EL (cell line): Measurements from ENCODE around the gene EDEM3.
"Not testable (repeated sequence)": the region's sequence is repeated elsewhere in the genome, so short reads cannot be mapped to it uniquely, and the experiment has no call there.

Experiments used
- DNase-seq: peaks from one replicate; pipeline ENCODE4 v3.0.0-alpha.2; 2016

EDEM3 gene

DNA sequence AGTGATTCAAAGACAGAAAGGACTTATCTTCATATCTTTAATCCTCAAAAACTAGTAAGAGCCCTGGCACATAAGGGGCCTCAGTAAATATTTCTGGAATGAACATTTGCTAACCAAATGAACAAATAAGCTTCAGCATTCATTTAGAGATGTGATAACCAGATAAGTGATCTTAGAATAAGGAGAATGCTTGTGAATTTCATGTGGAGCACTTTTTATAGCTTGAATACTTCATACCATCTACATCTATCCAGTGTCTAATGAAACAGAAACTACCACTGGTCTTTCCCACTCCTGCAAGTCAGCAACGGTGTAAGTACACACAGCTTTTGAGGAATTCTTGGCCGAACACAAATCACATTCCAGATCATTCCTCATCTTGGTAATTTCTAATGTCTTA is 38.5 kb downstream of the EDEM3 start:
- DNase-seq = peak; percentile 59

DNA sequence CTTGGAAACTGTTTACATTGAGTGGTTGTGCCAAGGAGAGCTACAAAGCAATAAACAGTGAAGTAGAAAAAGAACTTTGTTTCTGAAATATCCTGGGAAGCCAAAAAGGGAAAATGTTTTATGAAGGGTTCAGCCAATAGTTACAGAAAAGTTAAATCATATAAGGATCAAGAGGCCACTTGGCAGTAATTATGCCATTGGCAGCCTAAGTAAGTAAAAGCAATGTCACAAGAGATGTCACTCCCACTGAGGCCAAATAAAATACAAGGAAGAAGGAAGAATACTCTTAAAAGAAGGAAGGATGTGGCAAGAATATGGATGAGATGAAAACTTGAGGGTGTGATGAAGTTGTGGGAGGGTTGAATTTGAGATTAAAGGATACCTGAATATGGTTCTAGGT is 45.2 kb downstream of the EDEM3 start:
- no peak for DNase-seq

DNA sequence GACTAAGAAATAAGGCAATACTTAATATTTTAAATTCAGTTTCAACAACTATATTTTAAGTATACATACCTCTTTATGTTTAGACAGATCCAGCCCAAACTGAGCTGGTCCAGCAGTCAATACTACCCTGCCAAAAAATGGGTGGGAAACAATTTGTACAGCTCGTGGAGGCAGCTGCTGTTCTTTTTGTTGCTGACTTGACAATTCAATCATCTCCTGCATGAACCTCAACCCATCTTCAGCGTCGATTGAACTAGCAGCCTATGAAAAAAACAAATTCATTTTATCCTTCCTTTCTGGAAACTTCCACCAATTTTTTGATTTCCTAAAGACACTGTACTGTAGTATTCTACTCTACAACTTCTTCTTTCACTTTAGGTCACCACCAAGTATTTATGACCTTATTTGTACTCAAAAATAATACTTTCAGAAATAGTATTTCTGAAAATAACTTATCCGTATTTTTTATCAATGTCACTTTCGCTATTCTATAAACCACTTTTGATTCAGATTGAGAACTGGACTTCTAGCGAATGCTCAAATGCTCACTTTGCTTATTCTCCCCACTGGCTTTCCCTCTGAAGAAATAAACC is 46.5 kb downstream of the EDEM3 start:
- no peak for DNase-seq

DNA sequence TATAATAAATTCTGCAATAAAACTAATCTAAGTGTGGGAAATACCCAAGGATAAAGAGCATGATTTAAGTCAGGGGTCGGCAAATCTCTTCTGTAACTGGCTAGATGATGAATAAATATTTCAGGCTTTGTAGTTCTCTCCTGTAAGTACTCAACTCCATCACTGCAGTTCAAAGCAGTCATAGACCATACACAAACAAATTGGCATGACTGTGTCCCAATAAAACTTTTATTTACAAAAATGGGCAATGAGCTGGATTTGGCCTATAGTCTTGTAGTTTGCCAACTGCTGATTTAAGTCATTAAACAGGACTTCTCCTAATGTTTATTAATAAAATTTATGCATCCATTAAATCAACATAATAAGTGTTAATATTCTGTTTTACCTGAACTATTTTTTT is 49.4 kb downstream of the EDEM3 start:
- no peak for DNase-seq

DNA sequence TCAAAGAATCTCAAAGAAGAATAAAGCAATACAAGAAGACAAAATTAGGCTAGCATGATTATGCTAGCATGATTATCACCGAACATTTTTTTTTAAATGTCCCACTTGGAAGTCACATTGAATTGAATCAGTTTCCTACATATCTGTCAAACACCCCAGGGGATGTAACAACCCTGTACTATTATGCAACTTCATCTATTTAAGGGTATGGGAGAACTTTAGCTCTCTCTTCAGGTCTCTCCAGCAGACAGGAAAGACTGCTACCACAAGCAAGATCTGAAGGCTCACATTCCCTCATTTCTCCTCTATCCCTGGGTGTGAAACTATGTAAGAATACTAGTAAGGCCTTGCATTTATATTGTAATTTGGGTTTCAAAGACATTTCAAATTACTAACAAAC is 52.8 kb downstream of the EDEM3 start:
- no peak for DNase-seq

DNA sequence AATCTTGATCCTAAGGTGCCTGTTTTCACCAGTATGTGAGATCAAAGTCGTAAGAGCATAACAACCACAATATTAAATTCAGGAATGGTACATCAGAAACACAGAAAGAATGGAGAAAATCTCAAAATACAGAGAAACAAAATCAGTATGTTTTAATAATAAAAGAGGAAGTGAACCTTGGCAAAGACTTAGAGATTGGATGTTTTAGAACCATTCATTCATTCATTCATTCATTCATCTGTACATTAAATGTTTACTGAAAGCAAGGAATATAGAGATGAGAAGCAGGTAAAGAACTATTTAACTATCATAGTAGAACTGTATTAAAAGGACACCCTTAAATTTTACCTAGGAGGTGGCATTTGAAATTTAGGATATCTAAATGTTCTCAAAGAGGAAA is 55.7 kb downstream of the EDEM3 start:
- DNase-seq = no peak

DNA sequence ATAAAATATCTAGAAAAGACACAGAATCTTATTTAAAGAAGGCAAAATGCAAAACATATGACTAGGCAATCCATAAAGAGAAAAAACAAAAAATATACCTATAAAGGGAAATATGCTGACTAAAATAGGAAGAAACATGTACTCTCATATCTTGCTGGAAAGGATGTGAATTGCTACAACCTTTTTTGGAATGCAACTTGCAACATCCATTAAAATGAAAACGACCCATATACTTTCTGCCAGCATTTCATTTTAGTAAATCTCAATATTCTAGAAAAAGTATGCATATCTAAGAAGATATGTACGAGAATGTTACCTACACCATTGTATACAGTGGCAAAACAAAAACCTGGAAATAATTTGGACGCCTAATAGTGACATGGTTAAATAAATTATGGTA is 56.6 kb downstream of the EDEM3 start:
- DNase-seq = no peak

DNA sequence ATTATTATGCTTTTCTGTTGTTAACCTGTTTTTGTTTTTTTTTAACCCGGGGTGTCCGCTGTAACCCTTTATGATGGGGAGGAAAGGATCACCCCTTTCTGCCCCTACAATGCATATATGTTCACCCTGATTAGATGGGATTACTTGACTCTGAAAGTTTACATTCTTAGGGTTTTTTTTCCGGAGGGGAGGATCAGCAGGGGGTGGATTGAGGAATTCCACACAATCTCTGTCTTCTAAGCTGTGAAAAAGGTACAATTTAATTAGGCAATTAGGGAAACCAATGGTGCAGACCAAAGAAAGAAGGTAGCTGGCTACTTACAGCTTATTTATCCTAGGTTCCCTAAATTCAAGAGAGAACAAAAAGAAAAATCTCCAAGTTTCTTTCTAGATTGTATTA is 58.3 kb downstream of the EDEM3 start:
- no peak for DNase-seq

DNA sequence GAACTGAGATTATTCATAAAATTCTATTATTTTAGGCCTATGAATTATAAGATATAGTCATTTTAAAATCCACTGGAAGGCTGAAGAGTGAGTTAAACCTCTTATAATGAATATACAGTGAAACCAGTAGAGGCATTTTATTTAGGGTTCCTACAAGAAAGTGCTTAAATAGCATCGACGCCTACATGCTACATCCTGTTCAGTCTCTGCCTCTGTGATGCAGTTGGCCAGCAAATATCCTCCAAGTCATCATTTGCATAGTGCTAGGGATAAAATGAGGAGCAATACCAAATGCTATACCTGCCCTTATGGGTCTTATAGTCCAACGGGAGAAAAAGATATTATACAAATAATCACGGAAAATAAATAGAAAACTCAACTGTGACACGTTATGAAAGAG is 59.6 kb downstream of the EDEM3 start:
- no peak for DNase-seq

DNA sequence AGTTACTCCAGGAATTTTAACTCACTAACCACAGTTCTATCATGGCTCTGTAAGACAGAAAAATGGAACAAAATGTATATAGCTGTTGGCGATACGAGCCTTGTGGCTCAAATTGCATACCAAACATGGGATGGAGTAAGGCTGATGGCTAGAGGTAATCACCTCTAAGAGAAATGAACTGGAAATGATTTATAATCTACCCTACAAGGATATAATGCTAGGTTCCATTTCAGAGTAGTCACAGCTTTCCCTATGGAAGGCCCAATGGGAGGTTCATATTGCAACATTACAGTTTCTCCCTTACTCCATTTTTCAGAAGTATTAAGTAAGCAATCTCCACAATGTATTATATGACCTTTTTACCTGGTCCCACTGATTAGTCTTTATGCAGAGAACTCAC is 61.6 kb downstream of the EDEM3 start:
- no peak for DNase-seq

DNA sequence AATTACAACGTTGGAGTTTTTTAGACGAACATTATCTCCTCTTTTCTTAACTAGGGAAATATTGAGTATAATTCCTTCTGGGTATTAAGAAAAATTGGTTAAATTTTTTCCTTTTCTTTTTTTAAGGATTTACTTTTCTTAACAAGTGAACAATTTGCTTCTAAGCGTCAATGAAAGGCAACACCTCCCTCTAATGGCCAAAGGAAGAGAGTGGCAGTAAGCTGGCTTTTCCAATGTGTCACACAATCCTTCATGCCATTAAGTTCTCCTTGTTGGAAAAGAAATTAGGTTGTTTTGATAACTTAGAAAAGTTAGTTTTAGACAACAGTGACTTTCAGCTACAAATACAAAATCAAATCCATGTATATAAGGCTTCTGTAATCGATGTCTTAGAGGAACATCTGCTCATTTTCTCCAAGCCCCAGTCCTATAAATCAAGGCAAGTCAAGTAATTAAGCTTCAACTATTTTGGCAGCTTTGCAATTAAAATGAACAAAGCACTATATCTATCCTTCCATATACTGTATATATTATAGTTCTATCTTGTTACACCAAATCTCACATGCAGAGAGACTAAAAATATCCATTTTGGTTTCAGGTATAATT is 62.8 kb downstream of the EDEM3 start:
- DNase-seq = peak; percentile 59

DNA sequence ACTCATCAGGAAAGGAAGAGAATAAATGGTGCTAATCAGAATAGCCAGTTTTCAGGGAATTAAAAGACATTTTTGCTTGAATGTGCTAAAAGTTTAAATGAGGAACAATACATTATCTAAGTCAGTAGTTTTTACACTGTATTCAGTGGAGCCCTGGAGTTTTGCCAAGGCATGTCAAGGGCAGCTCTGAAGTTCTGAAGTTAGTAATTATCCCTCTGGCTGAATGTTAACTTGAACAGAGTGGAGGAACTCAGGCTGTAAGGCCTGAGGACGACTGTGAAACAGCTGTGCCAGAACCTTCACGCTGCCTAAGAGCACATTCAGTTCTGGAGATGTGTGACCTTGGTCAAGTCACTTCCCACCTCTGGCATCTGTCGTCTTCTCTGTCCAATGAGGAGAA is 68.1 kb downstream of the EDEM3 start:
- DNase-seq = peak; percentile 10

DNA sequence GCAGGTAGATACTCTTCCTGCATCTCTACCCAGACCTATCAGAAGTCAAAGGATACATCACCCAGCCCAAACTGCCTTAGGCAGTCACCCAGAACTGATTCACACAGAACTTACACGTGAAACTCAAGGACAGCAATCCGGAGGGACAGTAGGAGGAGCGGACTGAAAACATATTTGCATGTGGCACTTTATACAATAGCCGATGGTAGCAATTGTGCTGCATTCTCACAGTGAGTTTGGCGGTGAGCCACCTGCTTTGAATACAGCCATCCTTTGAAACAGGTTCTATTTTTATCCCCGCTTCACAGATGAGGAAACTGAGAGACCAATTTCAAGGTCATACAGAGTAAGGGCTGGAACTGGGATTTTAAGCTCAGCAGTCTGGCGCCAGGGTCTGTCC is 69.5 kb downstream of the EDEM3 start:
- DNase-seq = no peak

DNA sequence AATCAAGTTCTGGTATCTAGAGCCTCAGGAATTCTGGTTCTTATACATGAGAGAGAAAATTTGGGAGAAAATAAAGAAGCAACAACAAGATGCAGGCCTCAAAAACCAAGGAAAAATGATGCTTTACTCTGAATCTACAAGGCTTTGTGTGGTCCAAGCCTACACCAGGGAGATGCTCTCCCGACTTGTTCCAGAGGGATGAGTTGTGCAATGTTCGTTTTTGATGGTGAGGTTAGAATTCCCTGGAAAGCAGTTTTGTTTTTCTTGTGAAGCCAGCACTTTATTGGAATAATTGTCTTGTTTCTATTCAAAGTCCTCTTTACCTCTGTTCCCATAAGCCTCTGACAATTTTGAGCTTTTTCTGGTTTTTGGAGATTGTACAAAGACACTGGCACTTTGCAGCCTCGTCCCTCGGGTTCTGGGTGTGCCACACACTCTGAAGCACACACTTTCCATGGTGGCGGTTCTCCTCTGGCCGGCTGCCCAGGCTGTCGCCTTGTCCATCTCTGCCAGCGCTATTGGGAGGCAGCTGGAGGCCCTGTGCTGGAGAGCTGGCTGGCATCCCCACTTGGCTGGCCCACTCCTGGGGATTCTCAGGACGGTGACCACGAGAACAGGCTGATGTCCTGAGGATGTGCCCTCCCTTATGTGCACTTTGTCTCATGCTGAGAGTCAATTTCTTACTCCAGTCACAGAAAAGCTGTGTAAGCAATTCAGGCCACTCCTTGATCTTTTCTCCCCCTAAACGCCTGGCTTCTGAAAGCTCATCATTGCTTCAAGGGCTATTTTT is 70.2 kb downstream of the EDEM3 start:
- no peak for DNase-seq

DNA sequence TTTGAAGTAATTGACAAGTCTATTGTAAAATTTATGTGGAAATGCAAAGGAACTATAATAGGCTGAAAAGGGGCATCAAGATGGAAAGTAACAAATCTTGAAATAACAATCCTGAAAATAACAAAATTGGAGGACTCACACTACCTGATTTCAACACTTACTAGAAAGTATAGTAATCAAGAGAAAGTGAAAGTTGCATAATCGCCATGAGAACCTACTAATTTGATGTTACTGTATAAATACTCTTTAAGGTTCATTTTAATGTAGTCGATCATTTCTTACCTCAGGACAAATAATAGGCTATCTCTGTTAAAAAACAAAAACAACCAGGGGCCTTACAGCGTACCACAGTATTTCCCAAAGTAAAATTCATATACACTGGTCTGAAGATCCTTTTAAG is 71.7 kb downstream of the EDEM3 start:
- DNase-seq = no peak

DNA sequence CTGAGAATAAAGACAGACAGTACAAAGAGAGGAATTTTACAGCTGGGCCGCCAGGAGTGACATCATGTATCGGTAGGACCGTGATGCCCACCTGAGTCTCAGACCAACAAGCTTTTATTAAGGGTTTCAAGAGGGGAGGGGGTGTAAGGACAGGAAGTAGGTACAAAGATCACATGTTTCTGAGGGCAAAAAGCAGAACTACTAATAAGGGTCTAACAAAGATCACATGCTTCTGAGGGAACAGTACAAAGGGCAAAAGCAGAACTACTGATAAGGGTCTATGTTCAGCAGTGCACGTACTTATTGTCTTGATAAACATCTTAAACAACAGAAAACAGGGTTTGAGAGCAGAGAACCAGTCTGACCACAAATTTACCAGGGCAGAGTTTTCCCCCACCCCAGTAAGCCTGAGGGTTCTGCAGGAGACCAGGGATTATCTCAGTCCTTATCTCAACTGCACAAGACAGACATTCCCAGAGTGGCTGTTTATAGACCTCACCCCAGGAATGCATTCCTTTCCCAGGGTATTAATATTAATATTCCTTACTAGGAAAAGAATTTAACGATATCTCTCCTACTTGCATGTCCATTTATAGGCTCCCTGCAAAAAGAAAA is 73.9 kb downstream of the EDEM3 start:
- not testable (repeated sequence) for DNase-seq

DNA sequence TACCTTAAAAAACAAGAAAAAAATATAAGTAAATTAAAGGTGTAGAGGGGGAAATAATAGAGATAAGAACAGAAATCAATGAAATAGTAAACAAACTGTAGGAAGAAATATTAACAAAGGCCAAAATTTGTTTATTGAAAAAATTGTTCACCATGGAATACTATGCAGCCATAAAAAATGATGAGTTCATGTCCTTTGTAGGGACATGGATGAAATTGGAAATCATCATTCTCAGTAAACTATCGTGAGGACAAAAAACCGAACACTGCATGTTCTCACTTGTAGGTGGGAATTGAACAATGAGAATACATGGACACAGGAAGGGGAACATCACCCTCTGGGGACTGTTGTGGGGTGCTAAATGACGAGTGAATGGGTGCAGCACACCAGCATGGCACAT is 75.2 kb downstream of the EDEM3 start:
- not testable (repeated sequence) for DNase-seq

DNA sequence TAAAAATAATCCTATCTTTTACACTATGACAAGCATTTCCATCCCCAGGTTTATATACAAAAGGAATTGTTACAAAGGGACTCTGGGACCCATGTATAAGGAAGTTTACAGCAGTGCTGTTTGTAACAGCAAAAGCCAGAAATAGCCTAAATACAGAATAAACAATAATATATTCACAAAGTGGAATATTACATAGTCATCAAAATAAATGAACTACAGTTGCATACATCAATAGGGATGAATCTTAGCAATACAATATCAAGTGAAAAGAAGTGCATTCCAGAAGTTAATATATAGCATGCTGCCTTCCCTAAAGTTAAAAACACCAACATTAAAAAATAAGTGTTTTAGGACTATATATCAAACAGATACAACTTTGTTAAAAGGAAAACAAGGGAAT is 77.3 kb downstream of the EDEM3 start:
- no peak for DNase-seq

DNA sequence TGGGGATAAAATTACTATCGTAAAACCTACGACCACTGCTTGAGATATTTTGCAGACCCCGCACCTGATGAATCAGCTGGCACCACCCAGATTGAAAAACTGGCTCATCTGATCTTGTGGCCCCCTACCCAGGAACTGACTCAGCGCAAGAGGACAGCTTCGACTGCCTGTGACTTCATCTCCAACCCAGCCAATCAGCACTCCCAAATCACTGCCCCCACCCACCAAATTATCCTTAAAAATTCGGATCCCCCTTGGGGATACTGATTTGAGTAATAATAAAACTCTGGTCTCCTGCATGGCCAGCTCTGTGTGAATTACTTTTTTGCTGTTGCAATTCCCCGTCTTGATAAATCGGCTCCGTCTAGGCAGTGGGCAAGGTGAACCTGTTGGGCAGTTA is 81.4 kb downstream of the EDEM3 start:
- DNase-seq = no peak

DNA sequence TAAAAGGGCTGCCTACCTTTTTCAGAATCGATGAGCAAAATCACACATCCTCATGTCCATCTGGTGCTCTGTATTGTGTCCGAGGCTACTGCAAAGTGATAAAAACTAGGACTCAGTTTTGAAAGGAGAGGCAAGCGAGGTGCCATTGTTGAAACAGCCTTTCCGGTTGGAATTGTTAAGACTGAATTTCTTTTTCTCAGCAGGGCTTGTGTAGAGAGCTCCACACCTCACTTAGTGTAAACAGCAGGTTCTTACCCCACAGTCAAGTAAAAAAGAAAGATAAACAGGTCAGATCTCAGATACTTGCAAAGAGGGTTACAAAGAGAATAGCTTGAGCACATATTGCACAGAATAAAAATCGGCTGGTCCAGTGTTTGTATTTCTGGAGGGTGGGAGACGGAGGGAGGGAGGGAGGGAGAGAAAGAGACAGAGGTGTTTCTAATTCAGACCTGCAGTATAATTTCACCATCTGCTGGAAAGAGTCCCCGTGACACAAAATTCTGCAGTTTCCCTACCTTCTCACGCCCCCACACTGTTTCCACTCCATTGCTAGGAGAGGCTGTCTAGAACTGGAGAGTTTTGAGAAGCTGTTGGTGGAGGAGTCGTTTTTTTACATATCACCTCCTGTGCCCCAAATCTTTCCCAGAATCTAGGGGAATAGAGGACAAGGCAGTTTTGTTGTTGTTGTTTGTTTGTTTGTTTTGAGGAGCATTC is 82.5 kb downstream of the EDEM3 start:
- DNase-seq = no peak

DNA sequence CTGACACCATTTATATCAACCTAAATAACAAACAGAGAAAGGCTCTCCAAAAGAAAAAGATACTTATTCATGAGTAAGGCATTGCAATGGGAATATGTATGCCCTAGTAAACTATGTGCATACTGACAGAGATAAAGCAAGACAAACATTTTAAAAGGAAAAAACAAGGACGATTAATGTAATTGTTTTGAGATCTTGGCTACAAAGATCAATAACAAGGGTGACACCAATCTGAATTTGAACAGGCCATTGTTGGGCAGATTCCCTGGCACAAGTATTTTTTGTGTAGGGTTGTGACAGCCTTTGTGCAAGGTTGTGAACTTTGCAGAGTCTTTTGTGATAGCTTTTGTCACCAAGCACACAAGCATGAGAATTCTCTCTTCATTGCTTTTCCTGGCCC is 85.3 kb downstream of the EDEM3 start:
- DNase-seq = no peak

DNA sequence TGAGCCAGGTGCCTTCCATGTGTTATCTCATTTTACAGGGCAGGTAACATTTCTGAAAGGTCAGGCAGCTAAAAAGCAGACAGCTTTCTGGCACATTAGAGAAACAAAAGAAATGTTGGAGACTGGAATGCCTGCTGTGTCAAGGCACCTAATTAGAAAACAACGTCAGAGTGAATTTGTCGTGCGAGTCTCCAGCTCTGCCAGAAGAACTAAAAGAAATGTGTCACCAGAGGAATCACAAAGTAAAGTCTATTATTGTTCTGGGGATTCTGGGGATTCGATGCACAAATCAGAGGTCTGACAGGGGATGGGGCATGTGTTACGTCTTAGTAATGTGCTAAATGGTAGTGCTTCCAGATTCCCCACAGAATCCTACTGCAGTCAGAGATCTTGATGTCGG is 89.3 kb downstream of the EDEM3 start:
- no peak for DNase-seq

DNA sequence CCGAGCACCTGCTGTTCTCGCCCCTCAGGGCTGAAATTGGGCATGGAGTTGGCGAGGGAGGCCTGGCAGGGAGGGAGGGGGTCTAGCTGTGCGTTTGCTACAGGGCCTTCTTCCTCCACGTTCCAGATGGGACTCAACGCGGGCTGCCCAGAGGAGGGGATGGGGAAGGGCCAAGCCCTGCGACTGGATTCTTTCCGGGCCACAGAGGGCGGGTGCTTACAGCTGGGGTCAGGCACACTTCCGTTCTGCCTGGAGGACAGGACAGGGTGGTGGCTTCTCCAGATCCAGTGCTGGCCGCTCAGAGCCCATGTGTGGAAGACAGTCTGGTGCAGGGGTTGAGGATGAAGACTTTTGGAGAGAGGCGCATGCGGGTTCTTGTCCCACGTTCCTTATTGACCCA is 90.0 kb downstream of the EDEM3 start:
- DNase-seq = no peak
